Heart left ventricle (tissue), 13 donors: ENCODE data around the gene NME5.

Experiments
- POLR2A ChIP-seq, 2 donors: fragments of 450-650 bp; IDR thresholded peaks; one replicate each; pipeline ENCODE4 v1.6.1; 2017; ENCODE audit warnings: antibody characterized with exemption in 2 of 2, mild to moderate bottlenecking in 2 of 2, moderate library complexity in 2 of 2
- TF ChIP-seq, protein P1 (sequence below), 12 donors: fragments of 200-600 bp; sonication (generic) in 4 of 12; IDR thresholded peaks; one replicate each; pipeline versions ENCODE4 v1.5.0 to v1.8.0; 2018 to 2022; ENCODE audit warnings: antibody characterized with exemption in 12 of 12, mild to moderate bottlenecking in 5 of 12
- donor health status: ischemic (EF 13 %, LVEDD 7.1; RV severe dilation, severe dysfunction).
- donor health status: DM: no; HTN: yes; CAD: no.
- donor health status: DM: no; HTN: no; CAD: no.
- donor health status: ischemic (EF 25% LVEDD 6.9; RV normal size, moderate dysfunction).
- donor health status: ischemic (EF 25% LVEDD 5.7; RV mildly dilated, moderate dysfunction).
- donor health status: ischemic (EF 35%, LVEDD 5.7; RV mildly dilated, moderate dysfunction).
- donor health status: nonischemic (EF 11% LVEDD 7.7; RV severe dilation, severe dysfunction).
- donor health status: DM: yes; HTN: yes; CAD: no.
- donor health status: PGD.
- donor health status: ischemic (EF 29% LVEDD 5.4; RV normal size, mild dysfunction).
- donor health status: nonischemic (EF 23%, LVEDD 6.1; RV moderate dilation, normal function).

DNA sequence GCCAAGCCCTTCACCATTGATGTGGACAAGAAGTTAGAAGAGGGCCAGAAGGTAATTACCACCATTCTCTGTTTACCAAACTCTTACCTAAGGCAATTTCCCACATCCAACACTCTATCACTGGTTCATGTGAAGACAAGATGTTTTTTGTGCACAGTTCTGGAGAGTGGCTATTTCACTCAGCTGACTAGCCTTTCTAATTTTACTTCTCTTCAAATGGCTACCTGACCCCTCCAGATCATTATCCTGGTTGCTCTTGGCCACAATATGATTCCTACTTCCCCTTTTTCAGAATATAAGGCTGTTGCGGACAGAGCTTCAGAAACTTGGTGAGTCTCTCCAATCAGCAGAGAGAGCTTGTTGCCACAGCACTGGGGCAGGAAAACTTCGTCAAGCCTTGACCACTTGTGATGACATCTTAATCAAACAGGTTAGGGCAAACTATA, 46.8 kb upstream of the NME5 start:
- TF ChIP-seq, protein P1, sequence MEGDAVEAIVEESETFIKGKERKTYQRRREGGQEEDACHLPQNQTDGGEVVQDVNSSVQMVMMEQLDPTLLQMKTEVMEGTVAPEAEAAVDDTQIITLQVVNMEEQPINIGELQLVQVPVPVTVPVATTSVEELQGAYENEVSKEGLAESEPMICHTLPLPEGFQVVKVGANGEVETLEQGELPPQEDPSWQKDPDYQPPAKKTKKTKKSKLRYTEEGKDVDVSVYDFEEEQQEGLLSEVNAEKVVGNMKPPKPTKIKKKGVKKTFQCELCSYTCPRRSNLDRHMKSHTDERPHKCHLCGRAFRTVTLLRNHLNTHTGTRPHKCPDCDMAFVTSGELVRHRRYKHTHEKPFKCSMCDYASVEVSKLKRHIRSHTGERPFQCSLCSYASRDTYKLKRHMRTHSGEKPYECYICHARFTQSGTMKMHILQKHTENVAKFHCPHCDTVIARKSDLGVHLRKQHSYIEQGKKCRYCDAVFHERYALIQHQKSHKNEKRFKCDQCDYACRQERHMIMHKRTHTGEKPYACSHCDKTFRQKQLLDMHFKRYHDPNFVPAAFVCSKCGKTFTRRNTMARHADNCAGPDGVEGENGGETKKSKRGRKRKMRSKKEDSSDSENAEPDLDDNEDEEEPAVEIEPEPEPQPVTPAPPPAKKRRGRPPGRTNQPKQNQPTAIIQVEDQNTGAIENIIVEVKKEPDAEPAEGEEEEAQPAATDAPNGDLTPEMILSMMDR (IDR thresholded peaks at IDR 0.05): no peak
- no peak for TF ChIP-seq POLR2A (IDR thresholded peaks at IDR 0.05)
